KG1 (cell line): Measurements from ENCODE around the gene LACTBL1.
"Not testable (repeated sequence)": the region's sequence is repeated elsewhere in the genome, so short reads cannot be mapped to it uniquely, and the experiment has no call there.

Experiments used
- DNase-seq: peaks from one replicate; lab custom pipeline; 2025; lab: John Stamatoyannopoulos, UW

The LACTBL1 gene, protein sequence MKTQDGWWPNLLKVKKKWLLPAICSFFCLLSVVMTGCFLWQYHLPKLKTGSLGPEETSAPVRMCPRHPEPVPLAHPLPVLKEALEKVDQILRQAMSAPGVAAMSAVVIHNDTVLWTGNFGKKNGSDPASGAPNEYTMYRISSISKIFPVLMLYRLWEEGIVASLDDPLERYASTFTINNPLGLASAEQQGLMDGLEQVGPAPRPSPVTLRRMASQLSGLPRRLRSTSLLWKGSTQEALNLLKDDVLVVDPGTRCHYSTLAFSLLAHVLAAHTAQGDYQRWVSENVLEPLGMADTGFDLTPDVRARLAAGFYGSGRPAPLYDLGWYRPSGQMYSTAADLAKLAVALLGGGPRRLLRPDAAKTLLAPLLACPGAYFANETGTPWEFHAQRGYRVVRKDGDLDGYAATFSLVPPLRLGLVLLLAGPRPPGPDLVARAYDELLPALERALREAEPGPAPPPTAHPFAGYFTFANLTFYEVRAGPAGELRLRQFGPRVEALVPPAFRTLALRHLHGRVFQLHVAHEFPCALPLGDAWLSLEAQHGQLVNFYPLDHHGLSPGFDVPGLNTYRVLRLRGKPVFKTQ

DNA sequence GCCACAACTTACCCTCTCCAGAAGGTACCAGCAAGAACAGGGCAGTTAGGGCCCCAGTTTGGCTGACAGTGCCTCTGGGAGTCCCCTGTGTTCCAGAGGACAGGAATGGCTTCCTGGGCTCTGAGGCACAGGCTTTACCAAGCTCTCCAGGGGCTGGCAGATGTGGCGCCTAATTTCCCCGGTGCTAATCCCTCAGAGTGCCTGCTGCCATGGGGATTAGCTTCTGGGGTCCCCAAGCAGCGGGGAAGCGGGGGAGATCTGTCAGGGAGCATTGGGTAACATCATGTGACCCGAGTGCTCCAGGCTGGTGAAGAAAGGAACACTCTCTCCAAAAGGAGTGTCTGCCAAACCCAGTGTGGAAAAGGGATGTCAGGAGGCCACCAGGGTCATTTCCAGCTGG lies at the start of gene LACTBL1:
TSS of gene LACTBL1 (minus strand) at position 107 of the 400 bp plus-strand sequence. CDS start 550 bp downstream, outside the sequence.
- no peak for DNase-seq

DNA sequence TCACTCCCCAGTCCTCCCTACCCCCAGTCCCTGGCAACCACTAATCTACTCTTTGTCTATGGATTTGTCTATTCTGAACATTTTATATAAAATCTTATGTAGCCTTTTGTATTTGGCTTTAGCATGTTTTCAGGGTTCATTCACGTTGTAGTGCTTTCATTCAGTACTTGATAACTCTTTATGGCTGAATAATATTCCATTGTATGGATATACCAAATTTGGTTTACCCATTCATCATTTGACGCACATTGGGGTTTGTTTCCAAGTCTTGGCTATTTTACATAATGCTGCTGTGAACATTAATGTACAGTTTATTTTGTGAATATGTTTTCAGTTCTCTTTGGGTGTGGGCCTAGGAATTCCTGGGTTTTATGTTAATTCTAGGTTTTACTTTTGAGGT lies 49.2 kb upstream of the LACTBL1 start:
- no peak for DNase-seq

DNA sequence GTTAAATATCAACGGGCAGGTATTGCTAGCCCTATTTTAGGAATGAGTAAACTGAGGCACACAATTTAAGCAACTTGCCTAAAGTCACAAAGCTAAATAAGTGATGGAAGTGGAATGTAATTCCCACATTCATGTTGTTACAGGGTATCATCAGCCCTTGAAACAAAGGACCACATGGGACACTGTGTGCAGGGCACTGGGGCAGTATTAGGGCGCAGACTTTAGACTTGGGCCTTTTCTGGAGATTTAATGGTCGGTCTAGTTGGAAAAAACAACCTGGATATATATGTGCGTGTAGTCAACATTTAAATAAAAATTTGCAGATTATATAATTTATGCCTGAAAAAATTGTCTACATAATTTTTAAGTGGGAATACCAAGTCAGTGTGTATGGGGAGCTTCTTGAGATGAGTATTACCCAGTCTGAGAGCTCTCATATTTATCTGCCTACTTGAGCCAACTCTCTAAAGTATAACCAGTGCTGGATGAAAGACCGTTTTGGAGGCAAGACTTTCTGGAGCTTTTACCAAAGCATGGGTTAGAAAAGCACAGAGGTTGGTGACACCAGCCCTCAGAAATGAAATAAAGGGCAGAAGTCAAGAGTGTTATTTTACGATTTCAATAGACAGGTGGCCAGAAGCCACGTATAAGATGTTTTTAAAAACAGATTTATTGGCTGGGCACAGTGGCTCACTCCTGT lies 48.2 kb upstream of the LACTBL1 start:
- DNase-seq: no peak

DNA sequence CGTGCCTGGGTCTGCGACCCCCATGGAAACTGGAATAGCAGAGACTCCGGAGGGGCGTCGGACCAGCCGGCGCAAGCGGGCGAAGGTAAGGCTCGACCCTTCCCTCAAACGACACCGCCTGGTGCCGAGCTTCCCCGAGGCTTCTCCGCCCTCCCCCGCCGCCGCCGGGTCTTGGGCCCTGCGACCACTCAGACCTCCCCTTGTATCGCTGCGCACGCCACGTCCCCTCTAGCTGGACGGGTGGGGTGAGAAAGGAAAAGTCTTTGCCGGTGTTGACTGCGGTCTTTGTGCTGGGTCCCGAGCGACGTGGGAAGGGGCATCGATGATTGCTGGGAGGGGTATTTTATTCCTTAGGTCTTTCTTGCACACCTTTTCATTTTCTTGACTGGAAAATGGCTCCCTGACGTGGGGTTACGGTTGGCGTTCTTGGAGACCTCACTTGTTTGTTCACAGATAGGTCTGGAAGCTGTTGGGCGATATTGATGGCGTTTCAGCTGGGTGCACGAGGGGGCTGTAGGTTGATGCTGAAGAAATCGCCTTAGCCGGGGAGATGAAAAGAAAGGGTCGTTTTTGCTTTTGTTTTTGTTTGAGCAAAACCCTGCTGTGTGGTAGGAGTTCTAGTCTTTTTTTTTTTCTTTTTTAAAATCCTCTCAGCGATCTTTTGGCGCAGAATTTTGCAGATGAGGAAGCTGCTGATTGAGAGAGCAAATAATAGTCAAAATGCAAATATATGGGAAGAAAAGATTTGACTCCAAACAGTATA lies 47.4 kb upstream of the LACTBL1 start:
- peak; percentile 12 for DNase-seq

DNA sequence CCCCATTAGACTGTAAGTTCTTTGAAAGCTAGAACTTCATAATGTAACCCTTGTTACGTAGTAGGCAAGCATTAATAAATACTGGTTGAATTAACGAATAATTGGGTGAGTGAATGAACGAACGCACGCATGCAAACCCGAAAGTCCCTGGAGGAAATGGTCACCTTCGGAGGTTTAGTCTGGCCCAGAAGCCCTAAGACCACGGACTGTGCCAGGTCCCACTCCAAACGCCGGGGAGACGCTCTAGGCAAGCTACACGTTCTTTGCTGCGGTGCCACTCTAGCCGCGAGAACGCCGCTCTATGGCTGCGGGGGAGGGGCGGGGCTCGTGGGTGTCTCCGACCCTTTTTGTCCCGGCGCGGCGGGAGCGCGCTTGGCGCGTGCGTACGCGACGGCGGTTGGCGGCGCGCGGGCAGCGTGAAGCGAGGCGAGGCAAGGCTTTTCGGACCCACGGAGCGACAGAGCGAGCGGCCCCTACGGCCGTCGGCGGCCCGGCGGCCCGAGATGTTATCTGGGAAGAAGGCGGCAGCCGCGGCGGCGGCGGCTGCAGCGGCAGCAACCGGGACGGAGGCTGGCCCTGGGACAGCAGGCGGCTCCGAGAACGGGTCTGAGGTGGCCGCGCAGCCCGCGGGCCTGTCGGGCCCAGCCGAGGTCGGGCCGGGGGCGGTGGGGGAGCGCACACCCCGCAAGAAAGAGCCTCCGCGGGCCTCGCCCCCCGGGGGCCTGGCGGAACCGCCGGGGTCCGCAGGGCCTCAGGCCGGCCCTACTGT lies 46.6 kb upstream of the LACTBL1 start, which contains the start of gene KDM1A:
TSS of gene KDM1A (plus strand) at position 375 of the 769 bp plus-strand sequence. CDS start at position 504, 129 bp downstream.
- DNase-seq: peak; percentile 97

DNA sequence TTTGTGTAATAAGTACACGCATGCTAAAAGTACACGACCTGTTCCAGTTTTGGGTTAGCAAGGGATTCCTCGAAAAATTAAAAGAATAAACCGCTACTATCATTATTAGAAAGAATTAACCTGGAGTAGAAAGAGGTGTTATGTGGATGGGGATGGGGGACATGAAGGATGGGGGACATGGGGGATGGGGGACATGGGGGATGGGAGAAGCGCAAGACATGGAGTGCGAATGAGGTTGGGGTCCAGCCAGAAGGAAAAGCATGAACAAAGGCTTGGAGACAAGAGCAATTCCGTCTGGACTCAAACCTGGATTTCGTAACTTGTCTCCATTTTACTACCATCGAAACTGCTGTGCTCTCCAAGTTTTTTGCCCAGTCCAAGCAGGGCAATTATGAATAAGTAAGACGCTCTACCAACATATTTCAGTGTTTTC lies 46.0 kb upstream of the LACTBL1 start:
- DNase-seq: no peak

DNA sequence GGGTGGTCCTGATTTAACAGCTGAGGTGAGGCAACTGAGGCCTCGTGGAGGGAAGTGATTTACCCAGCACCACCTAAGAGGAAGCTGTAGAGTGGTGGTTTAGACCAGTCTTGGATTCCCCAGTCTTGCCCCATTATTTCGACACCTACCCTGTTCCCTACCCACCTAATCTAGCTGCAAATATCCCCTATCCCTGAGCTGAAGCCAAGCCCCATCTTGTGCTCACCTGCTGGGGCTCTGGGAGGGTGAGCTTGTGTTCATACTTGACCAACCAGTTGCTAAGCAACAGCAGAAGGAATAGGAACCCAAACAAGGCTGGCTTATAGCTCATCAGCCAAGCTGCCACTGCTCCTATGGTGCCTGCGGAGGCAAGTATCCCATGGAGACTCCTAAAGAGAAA lies 41.0 kb upstream of the LACTBL1 start:
- DNase-seq: no peak

DNA sequence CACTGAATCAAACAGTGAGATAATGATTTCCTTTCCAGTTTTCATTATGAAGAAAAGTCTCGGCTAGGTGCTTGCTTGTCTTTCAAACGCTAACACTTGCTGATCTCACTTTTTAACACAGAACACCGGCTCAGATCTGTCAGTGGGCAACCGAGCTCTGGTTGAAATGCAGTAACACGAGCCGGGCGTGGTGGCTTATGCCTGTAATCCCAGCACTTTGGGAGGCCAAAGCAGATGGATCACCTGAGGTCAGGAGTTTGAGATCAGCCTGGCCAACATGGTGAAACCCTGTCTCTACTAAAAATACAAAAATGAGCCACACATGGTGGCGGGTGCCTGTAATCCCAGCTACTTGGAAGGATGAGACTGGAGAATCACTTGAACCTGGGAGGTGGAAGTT lies 37.4 kb upstream of the LACTBL1 start:
- not testable (repeated sequence) for DNase-seq

DNA sequence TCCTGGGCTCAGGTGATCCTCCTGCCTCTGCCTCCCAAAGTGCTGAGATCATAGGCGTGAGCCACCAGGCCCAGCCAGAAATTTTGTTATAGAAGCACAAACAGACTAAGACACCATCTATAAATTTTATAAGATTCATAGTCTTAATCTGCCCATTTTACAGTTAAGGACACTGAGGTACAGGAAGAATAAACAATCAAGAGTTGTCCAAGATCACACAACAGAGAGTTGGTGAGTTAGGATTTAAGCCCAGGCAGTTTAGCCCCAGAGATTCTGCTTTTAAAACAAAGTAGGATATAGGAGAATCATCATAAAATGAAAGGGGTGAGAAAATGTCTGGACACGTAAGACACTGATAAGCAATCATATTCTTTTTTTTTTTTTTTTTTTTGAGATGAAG lies 36.2 kb upstream of the LACTBL1 start:
- no peak for DNase-seq

DNA sequence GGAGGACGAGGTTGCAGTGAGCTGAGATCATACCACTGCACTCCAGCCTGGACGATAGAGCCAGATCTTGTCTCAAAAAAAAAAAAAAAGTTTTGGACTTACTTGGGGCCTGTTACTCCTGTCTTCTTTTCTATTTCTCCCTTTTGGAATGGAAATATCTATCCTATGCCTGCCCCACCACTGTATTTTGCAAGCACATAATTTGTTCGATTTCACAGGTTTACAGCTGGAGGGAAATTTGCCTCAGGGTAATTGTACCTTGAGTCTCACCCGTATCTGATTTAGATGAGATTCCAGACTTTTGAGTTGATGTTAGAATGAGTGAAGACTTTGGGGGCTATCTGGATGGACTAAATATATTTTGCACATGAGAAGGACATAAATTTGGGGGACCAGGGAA lies 34.4 kb upstream of the LACTBL1 start:
- no peak for DNase-seq

DNA sequence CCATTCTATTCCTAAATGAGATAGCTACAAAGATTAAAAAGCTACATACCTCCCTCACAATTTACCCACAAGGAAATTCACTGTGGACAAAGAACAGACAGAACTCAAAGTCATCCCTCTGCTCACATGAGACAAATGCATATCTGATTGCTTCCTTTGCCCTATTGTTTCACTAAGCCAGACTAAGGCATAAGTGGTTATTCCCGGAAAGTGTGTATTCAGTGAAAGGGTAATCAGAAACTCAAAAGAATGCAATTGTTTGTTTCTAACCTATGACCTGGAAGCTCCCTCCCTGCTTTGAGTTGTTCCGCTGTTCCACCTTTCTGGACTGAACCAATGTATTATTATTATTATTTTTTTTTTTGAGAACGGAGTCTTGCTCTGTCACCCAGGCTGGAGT lies 32.1 kb upstream of the LACTBL1 start:
- not testable (repeated sequence) for DNase-seq

DNA sequence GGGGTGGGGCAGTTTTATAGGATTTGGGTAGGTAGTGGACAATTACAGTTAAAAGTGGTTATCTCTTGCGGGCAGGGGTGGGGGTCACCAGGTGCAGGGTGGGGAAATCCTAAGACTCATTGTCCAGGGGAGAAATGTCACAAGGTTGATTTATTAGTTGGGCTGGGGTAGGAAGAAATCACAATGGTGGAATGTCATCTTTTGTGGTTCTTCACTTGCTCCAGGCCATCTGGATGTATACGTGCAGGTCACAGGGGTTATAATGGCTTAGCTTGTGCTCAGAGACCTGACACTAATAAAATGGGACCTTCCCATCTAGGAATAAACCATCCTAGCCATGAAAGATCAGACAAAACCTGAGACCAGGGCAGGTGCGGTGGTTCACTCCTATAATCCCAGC lies 31.4 kb upstream of the LACTBL1 start:
- DNase-seq: no peak

DNA sequence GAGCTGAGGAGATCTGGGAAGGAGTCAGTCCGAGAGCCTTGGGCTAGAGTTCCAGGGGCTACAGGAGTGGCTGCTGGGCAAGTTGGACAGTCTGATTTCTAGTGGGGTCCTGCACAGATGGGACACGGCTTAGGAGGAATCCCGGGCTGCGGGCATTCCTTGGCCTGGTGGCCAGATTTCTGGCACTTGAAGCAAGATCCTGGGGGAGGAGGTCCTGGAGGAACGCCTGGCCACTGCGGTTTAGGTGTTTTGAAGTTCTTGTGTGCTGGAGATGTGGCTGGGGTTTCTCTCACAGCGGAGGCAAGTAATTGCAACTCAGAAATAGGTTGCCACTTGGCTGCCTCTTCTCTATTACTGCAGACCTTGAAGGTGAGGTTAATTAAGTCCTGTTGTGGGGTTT lies 29.6 kb upstream of the LACTBL1 start:
- not testable (repeated sequence) for DNase-seq

DNA sequence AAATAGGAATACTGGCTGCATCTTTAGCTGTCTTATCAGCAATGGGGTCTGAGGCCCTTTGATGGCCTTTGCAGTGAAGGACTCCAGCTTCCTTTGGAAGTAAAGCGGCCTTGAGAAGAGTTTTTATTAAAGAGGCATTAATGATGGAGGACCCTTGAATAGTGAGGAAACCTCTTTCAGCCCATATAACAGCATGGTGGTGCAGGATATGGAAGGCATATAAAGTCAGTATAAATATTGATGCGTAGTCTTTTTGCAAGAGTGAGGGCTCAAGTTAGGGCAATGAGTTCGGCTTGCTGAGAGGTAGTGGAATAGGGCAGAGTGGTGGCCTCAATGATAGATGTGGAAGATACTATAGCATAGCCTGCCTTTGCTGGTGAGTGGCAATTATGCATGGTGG lies 27.5 kb upstream of the LACTBL1 start:
- DNase-seq: not testable (repeated sequence)

DNA sequence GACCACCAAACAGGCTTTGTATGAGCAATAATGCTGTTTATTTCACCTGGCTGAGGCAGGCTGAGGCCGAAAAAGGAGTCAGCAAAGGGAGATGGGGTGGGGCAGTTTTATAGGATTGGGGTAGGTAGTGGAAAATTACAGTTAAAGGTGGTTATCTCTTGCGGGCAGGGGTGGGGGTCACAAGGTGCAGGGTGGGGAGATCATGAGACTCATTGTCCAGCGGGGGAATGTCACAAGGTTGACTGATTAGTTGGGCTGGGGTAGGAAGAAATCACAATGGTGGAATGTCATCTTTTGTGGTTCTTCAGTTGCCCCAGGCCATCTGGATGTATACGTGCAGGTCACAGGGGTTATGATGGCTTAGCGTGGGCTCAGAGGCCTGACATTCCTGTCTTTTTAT lies 24.9 kb upstream of the LACTBL1 start:
- not testable (repeated sequence) for DNase-seq

DNA sequence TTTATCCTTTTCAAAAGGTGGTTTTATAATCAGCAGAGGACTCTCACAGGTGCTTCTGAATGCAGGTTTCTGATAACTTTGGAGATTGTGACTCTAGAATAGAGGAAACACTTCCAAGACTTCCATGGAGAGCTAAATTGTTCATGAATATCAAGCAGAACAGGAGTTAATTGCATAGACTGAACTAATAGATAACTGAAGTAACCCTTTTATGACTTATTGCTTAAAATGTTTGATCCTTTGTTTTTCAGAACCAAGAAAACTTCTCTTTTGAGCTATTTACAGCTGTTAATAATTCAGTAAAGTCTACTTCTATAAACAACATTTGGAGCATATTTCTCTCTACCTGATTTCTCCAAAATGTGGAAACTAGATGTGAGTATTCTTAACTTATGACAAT lies 23.1 kb upstream of the LACTBL1 start:
- no peak for DNase-seq

DNA sequence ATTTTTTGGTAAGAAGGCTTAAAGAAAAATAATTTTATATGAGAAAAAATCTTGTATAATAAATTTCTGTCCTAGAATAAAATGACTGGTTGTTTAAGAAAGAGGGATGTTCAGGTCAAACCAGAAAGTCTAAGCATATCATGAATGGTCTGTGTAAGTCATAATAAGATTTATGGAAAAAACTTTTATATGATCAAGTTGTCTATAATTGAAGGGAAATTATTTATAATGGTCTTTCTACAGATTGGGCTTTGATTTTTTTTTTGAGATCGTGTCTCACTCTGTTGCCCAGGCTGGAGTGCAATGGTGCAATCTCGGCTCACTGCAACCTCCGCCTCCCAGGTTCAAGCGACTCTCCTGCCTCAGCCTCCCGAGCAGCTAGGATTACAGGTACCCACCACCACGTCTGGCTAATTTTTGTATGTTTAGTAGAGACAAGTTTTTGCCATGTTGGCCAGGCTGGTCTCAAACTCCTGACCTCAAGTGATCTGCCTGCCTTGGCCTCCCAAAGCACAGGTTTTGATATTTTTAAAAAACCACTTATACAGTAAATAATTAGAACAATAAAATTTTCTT lies 20.6 kb upstream of the LACTBL1 start:
- DNase-seq: not testable (repeated sequence)

DNA sequence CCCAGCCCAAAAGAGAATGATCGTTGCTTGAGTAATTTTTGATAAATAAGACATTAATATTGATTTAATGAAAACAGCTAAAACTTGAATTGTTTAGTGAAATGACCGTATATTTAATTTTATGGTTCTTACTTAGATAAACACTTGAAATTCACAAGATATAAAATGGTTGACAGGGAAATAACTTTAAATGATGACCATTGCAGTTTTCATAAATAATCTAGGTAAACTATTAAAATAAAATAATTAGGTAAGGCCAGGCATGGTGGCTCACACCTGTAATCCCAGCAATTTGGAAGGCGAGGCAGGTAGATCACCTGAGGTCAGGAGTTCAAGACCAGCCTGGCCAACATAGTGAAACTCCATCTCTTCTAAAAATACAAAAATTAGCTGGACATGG lies 19.7 kb upstream of the LACTBL1 start:
- not testable (repeated sequence) for DNase-seq

DNA sequence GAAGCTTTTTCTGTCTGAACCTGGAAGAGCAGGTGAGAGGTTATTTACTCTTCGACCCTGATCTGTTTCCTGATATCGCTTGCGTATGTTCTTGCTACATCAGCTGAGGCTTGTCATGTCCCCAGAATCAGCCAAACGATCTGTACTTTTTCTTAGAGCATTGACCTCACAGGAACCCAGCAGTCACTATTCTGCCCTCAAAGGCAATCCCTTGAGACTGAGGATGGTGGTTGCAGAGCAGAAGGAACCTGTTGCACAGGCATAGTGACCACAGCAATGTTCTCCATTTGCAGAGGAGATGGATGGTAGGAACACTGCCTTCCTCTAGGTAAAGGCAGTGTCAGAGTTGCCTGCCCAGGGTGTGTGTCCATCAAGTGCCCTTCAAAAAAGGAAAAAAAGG lies 11.3 kb upstream of the LACTBL1 start:
- DNase-seq: no peak

DNA sequence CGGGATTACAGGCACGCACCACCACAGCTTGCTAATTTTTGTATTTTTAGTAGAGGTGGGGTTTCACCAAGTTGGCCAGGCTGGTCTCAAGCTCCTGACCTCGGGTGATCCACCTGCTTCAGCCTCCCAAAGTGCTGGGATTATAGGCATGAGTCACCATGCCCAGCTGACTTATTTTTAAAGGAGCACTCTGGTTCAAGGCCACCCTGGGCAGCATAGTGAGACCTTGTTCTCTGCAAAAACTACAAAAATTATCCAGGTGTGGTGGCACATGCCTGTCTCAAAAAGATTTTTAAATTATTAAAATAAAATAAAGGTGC lies 7.8 kb upstream of the LACTBL1 start:
- not testable (repeated sequence) for DNase-seq

DNA sequence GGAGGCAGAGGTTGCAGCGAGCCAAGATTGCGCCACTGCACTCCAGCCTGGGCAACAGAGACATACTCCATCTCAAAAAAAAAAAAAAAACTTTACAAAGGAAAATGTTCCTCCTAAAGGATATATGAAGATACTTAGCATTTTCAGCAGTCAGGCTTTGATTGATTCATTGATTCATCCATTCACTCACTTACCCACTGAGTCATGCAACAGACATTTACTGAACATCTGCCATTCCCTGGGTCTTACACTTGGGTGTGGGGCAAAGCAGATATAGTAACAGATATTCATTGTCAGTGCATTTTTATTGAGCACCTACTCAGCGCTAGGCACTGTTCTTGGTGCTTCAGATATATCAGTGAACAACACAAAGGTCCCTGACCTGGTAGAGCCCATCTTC lies 5.6 kb upstream of the LACTBL1 start:
- no peak for DNase-seq
